K562 (cell line): Measurements from ENCODE around the gene SH3BP5. TPM values are rescaled to one million over a fixed set of nuclear protein-coding genes. Genes with fewer than 3 reads are reported as not detected.
A peak's percentile ranks its signal among the peaks of the same experiment; 100 is the strongest.

Source experiments
- CTBP1 ChIP-seq: fragments of 450-650 bp; IDR thresholded peaks from 2 replicates; pipeline ENCODE4 v1.6.1; 2016; ENCODE audit warnings: borderline replicate concordance
- ELF2 ChIP-seq: fragments of 250-450 bp; sonication (Bioruptor Pico); IDR thresholded peaks from 2 replicates; pipeline ENCODE4 v1.5.0; 2021; ENCODE audit warnings: mild to moderate bottlenecking
- HIVEP1 ChIP-seq: fragments of 250-450 bp; sonication (Bioruptor Pico); IDR thresholded peaks from 2 replicates; pipeline ENCODE4 v1.4.0; 2020; ENCODE audit warnings: mild to moderate bottlenecking
- JUND ChIP-seq, 2 experiments: IDR thresholded peaks; 2 replicates in 1 of 2; 3 replicates in 1 of 2; pipeline ENCODE4 v1.6.1; 2011; ENCODE audit warnings: borderline replicate concordance in 2 of 2, low read depth in 2 of 2, low read length in 2 of 2, improper control_type of control experiment in 1 of 2, missing biosample characterization in 1 of 2, missing genetic modification characterization in 1 of 2, missing genetic modification reagents in 1 of 2
- L3MBTL2 ChIP-seq: fragments of 450-650 bp; IDR thresholded peaks from 2 replicates; pipeline ENCODE4 v1.6.1; 2016; ENCODE audit warnings: mild to moderate bottlenecking, moderate library complexity
- PATZ1 ChIP-seq: fragments of 250-450 bp; sonication (Bioruptor Pico); IDR thresholded peaks from 2 replicates; pipeline ENCODE4 v1.5.0; 2020; ENCODE audit warnings: mild to moderate bottlenecking, borderline replicate concordance
- PBX2 ChIP-seq, 2 experiments: IDR thresholded peaks in 1 of 2; conservative IDR thresholded peaks in 1 of 2; 2 replicates each; pipeline ENCODE4 v1.6.1; 2016; ENCODE audit warnings: low read depth in 2 of 2, mild to moderate bottlenecking in 1 of 2, missing compliant biosample characterization in 1 of 2, missing genetic modification characterization in 1 of 2, moderate library complexity in 1 of 2
- REST ChIP-seq, 2 experiments: fragments of 450-650 bp; formaldehyde crosslinking in 1 of 2; IDR thresholded peaks; 2 replicates each; pipeline versions ENCODE4 v1.4.0 to v1.6.1; 2014 to 2020; ENCODE audit warnings: mild to moderate bottlenecking in 2 of 2, borderline replicate concordance in 1 of 2, low read depth in 1 of 2
- SUPT5H ChIP-seq: fragments of 450-650 bp; IDR thresholded peaks from 2 replicates; pipeline ENCODE4 v1.6.1; 2016
- ZNF639 ChIP-seq, 2 experiments: fragments of 200-800 bp in 1 of 2; sonication (Bioruptor generic) in 1 of 2; sonication (generic) in 1 of 2; formaldehyde crosslinking in 1 of 2; IDR thresholded peaks in 1 of 2; conservative IDR thresholded peaks in 1 of 2; 2 replicates each; pipeline versions ENCODE4 v1.5.0 to v1.6.1; 2016 to 2020; ENCODE audit warnings: missing compliant biosample characterization in 1 of 2, missing genetic modification characterization in 1 of 2, missing genetic modification reagents in 1 of 2
- polyA plus RNA-seq, 8 experiments: library from polyadenylated mRNA; depleted of rRNA in 4 of 8; stranded (reverse) in 5 of 8; unstranded in 3 of 8; fragments of >200 nt; fragmentation: Nextera tagmentation in 2 of 8; fragmentation: Illumina TruSeq in 1 of 8; extraction: Ambion mirVana in 2 of 8; extraction: Trizol in 1 of 8; gene quantifications; 2 replicates each; pipeline versions ENCODE4 v1.2.1 to v1.2.3, GENCODE V29; 2011 to 2014; ENCODE audit warnings: inconsistent platforms in 1 of 8, missing spikeins in 1 of 8
- total RNA-seq, 7 experiments: library from RNA; depleted of rRNA in 6 of 7; stranded (reverse); fragments of >200 nt in 6 of 7; fragmentation: Illumina TruSeq in 2 of 7; extraction: Trizol in 2 of 7; gene quantifications; 2 replicates each; pipeline versions ENCODE4 v1.2.1 to v1.2.3, GENCODE V29; 2011 to 2021; ENCODE audit warnings: low replicate concordance in 1 of 7

Gene SH3BP5
- total and polyA plus RNA-seq, 9 of the 15 experiments (the other 6 are each of a cell fraction or from before 2014, with no cell fraction given): 2.9 to 29.0 (median 14.9) TPM

GRCh38 chr3:15253023-15253697, 79.2 kb downstream of the SH3BP5 start (continued):
- TF ChIP-seq REST (IDR thresholded peaks at IDR 0.05; ENCODE audit: borderline replicate concordance) (peak; percentile 34; the same call in 1 of the 2 replicates), REST (CRISPR knock-in tag; IDR thresholded peaks at IDR 0.05; ENCODE audit: low read depth) (no peak), L3MBTL2 (peak; percentile 36; the same call in 1 of the 2 replicates), JUND (IDR thresholded peaks at IDR 0.05; ENCODE audit: borderline replicate concordance, low read depth, low read length) (no peak), JUND (tag; IDR thresholded peaks at IDR 0.05; ENCODE audit: borderline replicate concordance, low read depth, low read length) (0 out of 3 replicates have a peak, but pooled peaks have one; percentile 13), PBX2 (CRISPR knock-in tag; IDR thresholded peaks at IDR 0.05; ENCODE audit: low read depth) (no peak), PBX2 (tag; conservative IDR thresholded peaks at IDR 0.05; ENCODE audit: low read depth) (0 out of 2 replicates have a peak, but pooled peaks have one; percentile 18), CTBP1 (no peak), SUPT5H (no peak), HIVEP1 (CRISPR knock-in tag) (no peak), PATZ1 (0 out of 2 replicates have a peak, but pooled peaks have one; percentile 32), ZNF639 (CRISPR knock-in tag; conservative IDR thresholded peaks at IDR 0.05 in 1 of 2, IDR thresholded peaks at IDR 0.05 in 1 of 2) (peak in 1 of 2 experiments; percentile 9; a peak in 1 of 4 replicates), ELF2 (CRISPR knock-in tag) (0 out of 2 replicates have a peak, but pooled peaks have one; percentile 16)
